A549 (cell line): ENCODE results near the gene PDE1C.

Experiments used
- CEBPB ChIP-seq, 2 experiments: fragments of >200 bp in 1 of 2; sonication (Bioruptor Twin) in 1 of 2; formaldehyde crosslinking in 1 of 2; IDR thresholded peaks; 2 replicates each; pipeline ENCODE4 v1.6.1; 2012 to 2016
- CTCF ChIP-seq: fragments of >200 bp; sonication (Bioruptor Twin); formaldehyde crosslinking; IDR thresholded peaks from 3 replicates; pipeline ENCODE4 v1.5.1; 2016

DNA sequence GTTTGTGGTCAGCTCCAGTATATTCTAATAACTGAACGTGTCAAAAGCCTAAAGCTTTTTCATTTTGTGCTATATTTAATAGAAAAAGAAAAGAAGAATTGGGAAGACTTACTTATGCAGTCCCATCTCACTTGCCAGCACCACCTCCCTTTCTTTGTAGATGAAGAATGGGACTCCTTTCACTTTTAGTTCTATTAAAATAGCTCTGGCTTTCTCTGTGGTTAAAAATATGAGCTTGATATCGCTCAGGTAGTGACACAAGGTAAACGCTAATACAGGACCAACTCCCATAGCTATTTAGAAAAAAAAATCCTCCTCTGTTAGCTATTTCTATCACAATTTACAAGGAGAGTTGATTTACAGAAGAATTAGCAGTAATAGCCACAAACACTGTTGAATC is 176.8 kb downstream of the PDE1C start:
- TF ChIP-seq CTCF (no peak), CEBPB (IDR thresholded peaks at IDR 0.05) (no peak)
